Ishikawa (cell line): Measurements from ENCODE around the gene TMOD1.

Source experiments
- CEBPB ChIP-seq: IDR thresholded peaks from 2 replicates; pipeline ENCODE4 v1.6.1; 2012
- CREB1 ChIP-seq: IDR thresholded peaks from 2 replicates; pipeline ENCODE4 v1.6.1; 2012; ENCODE audit warnings: low read depth
- EGR1 ChIP-seq: IDR thresholded peaks from 2 replicates; pipeline ENCODE4 v1.6.1; 2012
- EP300 ChIP-seq: IDR thresholded peaks from 2 replicates; pipeline ENCODE4 v1.6.1; 2012; ENCODE audit warnings: borderline replicate concordance
- FOXM1 ChIP-seq: IDR thresholded peaks from 2 replicates; pipeline ENCODE4 v1.6.1; 2012; ENCODE audit warnings: low read depth, borderline replicate concordance
- MAX ChIP-seq: IDR thresholded peaks from 2 replicates; pipeline ENCODE4 v1.6.1; 2012
- NFIC ChIP-seq: IDR thresholded peaks from 2 replicates; pipeline ENCODE4 v1.6.1; 2012
- RAD21 ChIP-seq: IDR thresholded peaks from 2 replicates; pipeline ENCODE4 v1.6.1; 2012; ENCODE audit warnings: low read depth
- REST ChIP-seq: IDR thresholded peaks from 2 replicates; pipeline ENCODE4 v1.6.1; 2012; ENCODE audit warnings: low read depth, mild to moderate bottlenecking
- TAF1 ChIP-seq: IDR thresholded peaks from 2 replicates; pipeline ENCODE4 v1.6.1; 2012; ENCODE audit warnings: low read depth, mild to moderate bottlenecking
- TCF12 ChIP-seq: IDR thresholded peaks from 2 replicates; pipeline ENCODE4 v1.6.1; 2012; ENCODE audit warnings: low read depth
- TEAD4 ChIP-seq: IDR thresholded peaks from 2 replicates; pipeline ENCODE4 v1.6.1; 2012
- USF1 ChIP-seq: IDR thresholded peaks from 2 replicates; pipeline ENCODE4 v1.6.1; 2012
- YY1 ChIP-seq: IDR thresholded peaks from 2 replicates; pipeline ENCODE4 v1.6.1; 2012; ENCODE audit warnings: low read depth
- ZBTB7A ChIP-seq: IDR thresholded peaks from 2 replicates; pipeline ENCODE4 v1.6.1; 2012; ENCODE audit warnings: low read depth

The TMOD1 gene

GRCh38 chr9:97475059-97475458 is 26.4 kb upstream of the TMOD1 start:
- TF ChIP-seq NFIC = no peak

GRCh38 chr9:97478301-97478981 is 23.0 kb upstream of the TMOD1 start:
- TF ChIP-seq ZBTB7A (no peak), YY1 (no peak), USF1 (no peak), CREB1 (no peak), NFIC (no peak), MAX (no peak), TCF12 (no peak), EP300 (no peak), REST (no peak)

GRCh38 chr9:97479496-97480159 is 21.8 kb upstream of the TMOD1 start:
- TF ChIP-seq FOXM1 (no peak), TAF1 (no peak), EP300 (no peak), USF1 (no peak), MAX (no peak), REST (no peak), CREB1 (no peak), NFIC (no peak), CEBPB (no peak), YY1 (no peak), ZBTB7A (no peak), RAD21 (no peak), TEAD4 (no peak)

- TF ChIP-seq EGR1 = no peak
- no peak for TF ChIP-seq CREB1
- 0 out of 2 replicates have a peak, but pooled peaks have one; percentile 7 for TF ChIP-seq CEBPB
- TF ChIP-seq ZBTB7A = no peak
Observed at GRCh38 chr9:97480174-97480573, 21.3 kb upstream of the TMOD1 start.

- TF ChIP-seq TAF1 (no peak), YY1 (no peak), ZBTB7A (no peak), REST (no peak), EP300 (no peak), RAD21 (no peak), MAX (no peak), CEBPB (no peak), NFIC (no peak), TEAD4 (no peak)
Observed at GRCh38 chr9:97480749-97481148, 20.7 kb upstream of the TMOD1 start.
